ENCODE measurements around the gene PPP4C.

GRCh38 chr16:30117768-30118167 is 42.0 kb downstream of the PPP4C start:
- TF ChIP-seq EZH2phosphoT487 (IDR thresholded peaks at IDR 0.05; ENCODE audit: low read depth) (no peak), CTCF (IDR thresholded peaks at IDR 0.05; ENCODE audit: low read depth, low read length) (no peak)
